ENCODE data around the gene STX18.

DNA sequence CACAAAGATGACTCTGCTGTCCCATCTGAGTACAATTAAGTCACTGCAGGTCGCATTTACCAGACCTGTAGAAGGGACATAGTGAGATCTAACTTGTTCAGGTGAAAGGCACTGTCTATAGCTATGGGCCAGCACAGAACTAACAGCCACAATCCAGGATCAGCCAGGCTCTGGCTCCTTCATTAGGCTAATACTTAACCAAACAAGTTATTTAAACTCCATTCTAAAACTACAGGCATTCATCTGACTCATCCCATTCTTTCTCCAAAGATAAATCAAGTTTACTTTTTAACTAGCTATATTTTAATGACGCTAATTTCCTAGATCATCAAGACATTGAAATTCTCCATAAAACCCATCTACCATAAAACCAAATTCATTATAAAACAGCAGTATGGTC lies 62.5 kb downstream of the STX18 start:
- no peak for TF ChIP-seq CTCF (IDR thresholded peaks at IDR 0.05 in 4 of 5, conservative IDR thresholded peaks at IDR 0.05 in 1 of 5)
- no peak for TF ChIP-seq POLR2A (IDR thresholded peaks at IDR 0.05)
